T-cell (primary cell): ENCODE data around the gene CEMIP. TPM values are rescaled to one million over a fixed set of nuclear protein-coding genes. Genes with fewer than 3 reads are reported as not detected.

Experiments used
- ATAC-seq, 4 experiments: fragments of 200-7000 bp in 3 of 4; fragments of 150-1000 bp in 1 of 4; cut with Tn5 transposase; replicated peaks in 1 of 4; 1 replicate in 3 of 4; 2 replicates in 1 of 4; pipeline ENCODE4 v1.10.0; 2021; ENCODE audit warnings: moderate library complexity in 3 of 4, mild to moderate bottlenecking in 2 of 4, moderate number of reproducible peaks in 1 of 4
- CTCF ChIA-PET, 2 donors: fragments of 300-600 bp; sonication (Branson Sonifier 250); formaldehyde crosslinking; loops; one replicate each; lab custom pipeline; 2022; ENCODE audit warnings: antibody characterized with exemption in 2 of 2; lab: Charles Lee
- POLR2A ChIA-PET, 2 donors: fragments of 300-600 bp; sonication (Branson Sonifier 250); formaldehyde crosslinking; loops; one replicate each; lab custom pipeline; 2022; ENCODE audit warnings: antibody characterized with exemption in 2 of 2; lab: Charles Lee
- DNase-seq, 35 experiments: peaks; one replicate each; pipeline versions ENCODE4 v3.0.0 to v3.0.0-alpha.2; 2013 to 2023
- H3K27ac ChIP-seq: one replicate; pipeline ENCODE4 v1.5.1; 2013; ENCODE audit warnings: low read length
- H3K27me3 ChIP-seq, 2 experiments: replicated peaks in 1 of 2; 1 replicate in 1 of 2; 2 replicates in 1 of 2; pipeline versions ENCODE4 v1.6.1 to v1.7.0; 2013; ENCODE audit warnings: low read length in 1 of 2, mixed read lengths in 1 of 2; ENCODE audit not compliant: control insufficient read depth in 2 of 2, insufficient read depth in 2 of 2; ENCODE audit errors: extremely low read depth in 1 of 2
- H3K36me3 ChIP-seq, 2 donors: 1 replicate in 1 of 2; 2 replicates in 1 of 2; pipeline versions ENCODE4 v1.6.1 to v1.7.0; 2013; ENCODE audit warnings: low read length in 1 of 2; ENCODE audit not compliant: control insufficient read depth in 2 of 2, insufficient read depth in 1 of 2; ENCODE audit errors: extremely low read depth in 1 of 2
- H3K4me1 ChIP-seq, 2 experiments: 1 replicate in 1 of 2; 2 replicates in 1 of 2; pipeline versions ENCODE4 v1.6.1 to v1.7.0; 2013; ENCODE audit warnings: low read length in 2 of 2, mixed read lengths in 1 of 2; ENCODE audit not compliant: insufficient read depth in 2 of 2, control insufficient read depth in 1 of 2; ENCODE audit errors: extremely low read depth in 1 of 2
- H3K4me3 ChIP-seq, 2 donors: 1 replicate in 1 of 2; 2 replicates in 1 of 2; pipeline versions ENCODE4 v1.5.1 to v1.7.0; 2013; ENCODE audit warnings: mild to moderate bottlenecking in 2 of 2, low read length in 1 of 2, moderate library complexity in 1 of 2; ENCODE audit not compliant: control insufficient read depth in 1 of 2; ENCODE audit errors: extremely low read depth in 1 of 2
- H3K9me3 ChIP-seq: 2 replicates; pipeline ENCODE4 v1.7.0; 2013
- H3K27ac Mint-ChIP-seq, 2 donors: one replicate each; pipeline ENCODE4 v1.8.0; 2020 to 2021; ENCODE audit warnings: mild to moderate bottlenecking in 2 of 2, mixed read lengths in 2 of 2
- H3K27me3 Mint-ChIP-seq, 2 donors: one replicate each; pipeline ENCODE4 v1.8.0; 2021 to 2022; ENCODE audit warnings: mixed read lengths in 2 of 2
- H3K36me3 Mint-ChIP-seq: one replicate; pipeline ENCODE4 v1.8.0; 2021; ENCODE audit warnings: mixed read lengths
- H3K4me1 Mint-ChIP-seq, 3 donors: one replicate each; pipeline ENCODE4 v1.8.0; 2020 to 2022; ENCODE audit warnings: mixed read lengths in 3 of 3, mild to moderate bottlenecking in 1 of 3
- H3K4me3 Mint-ChIP-seq, 3 donors: one replicate each; pipeline ENCODE4 v1.8.0; 2020 to 2022; ENCODE audit warnings: mild to moderate bottlenecking in 3 of 3, mixed read lengths in 3 of 3, moderate library complexity in 3 of 3
- H3K9me3 Mint-ChIP-seq, 3 donors: one replicate each; pipeline ENCODE4 v1.8.0; 2020 to 2022; ENCODE audit warnings: mixed read lengths in 3 of 3
- WGBS: methylation state at CpG from one replicate; pipeline ENCODE4 v1.1.5; 2013; ENCODE audit warnings: missing lambda C conversion rate; ENCODE audit not compliant: insufficient coverage; 5-methylcytosine and 5-hydroxymethylcytosine counted together
- total RNA-seq, 35 experiments: library from RNA in 6 of 35; stranded (reverse) in 6 of 35; fragments of 120-200 nt in 1 of 35; gene quantifications; one replicate each; pipeline versions ENCODE4 v1.2.1 to v1.2.4 and lab custom pipeline; 2013 to 2026

Gene CEMIP
- total RNA-seq, 5 donors from 2014 or later (not counting 1 experiment from before 2014, with no cell fraction given), result 0.63 to 1.2 (median 1.2) TPM; not detected in 2

DNA sequence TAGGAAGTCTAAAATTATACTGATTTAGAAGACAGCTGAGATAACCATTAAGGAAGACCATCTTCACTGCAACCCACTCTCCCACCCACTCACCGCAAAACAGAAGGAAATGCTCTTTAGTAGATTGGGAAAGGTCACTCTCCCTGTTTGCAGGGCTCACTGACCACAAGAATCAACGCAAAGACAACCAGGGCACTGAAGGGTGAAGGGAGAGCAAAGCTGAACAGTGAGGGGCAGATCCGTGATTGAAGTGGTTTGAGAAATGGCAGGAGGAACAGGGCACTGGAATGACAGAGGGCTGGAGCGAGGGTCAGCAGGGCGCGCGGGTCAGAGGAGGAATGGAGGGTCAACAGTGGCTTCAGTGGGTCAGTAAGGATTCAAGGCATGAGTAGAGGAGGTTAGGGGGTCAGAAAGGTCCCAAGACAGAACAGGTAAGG lies 209.9 kb downstream of the CEMIP start:
- ATAC-seq, result no peak
- peak overlapping the region; percentile 94 to 97 for H3K4me3 ChIP-seq
- peaks cover 0 to 3% of the 10 kb centered on the region in 2 donors for H3K36me3 ChIP-seq
- H3K27me3 ChIP-seq, result no peaks in the 10 kb centered on the region
- H3K27ac Mint-ChIP-seq, result peak overlapping the region; percentile 98
- 0% methylated on average over 6 of the region's 7 CpGs for WGBS
- H3K9me3 Mint-ChIP-seq, result no peaks in the 10 kb centered on the region
- H3K9me3 ChIP-seq, result no peaks in the 10 kb centered on the region
- no peaks in the 10 kb centered on the region for H3K27me3 Mint-ChIP-seq
- ChIA-PET POLR2A (interaction anchor here in 1 of 2 donors (0.8 kb wide), 1 partner anchor 18 kb away, joined by 5 read pairs; no protein-coding TSS in a partner anchor), CTCF (no interaction called here)
- peaks cover 30 to 36% of the 10 kb centered on the region in 2 experiments for H3K4me1 ChIP-seq
- H3K4me1 Mint-ChIP-seq, result peaks cover 68 to 74% (median 74%) of the 10 kb centered on the region in 3 donors
- no peak for DNase-seq
- peak overlapping the region; percentile 84 for H3K27ac ChIP-seq
- H3K36me3 Mint-ChIP-seq, result peaks cover 12% of the 10 kb centered on the region
- H3K4me3 Mint-ChIP-seq, result peak overlapping the region; percentile 92 to 99 (median 98)

DNA sequence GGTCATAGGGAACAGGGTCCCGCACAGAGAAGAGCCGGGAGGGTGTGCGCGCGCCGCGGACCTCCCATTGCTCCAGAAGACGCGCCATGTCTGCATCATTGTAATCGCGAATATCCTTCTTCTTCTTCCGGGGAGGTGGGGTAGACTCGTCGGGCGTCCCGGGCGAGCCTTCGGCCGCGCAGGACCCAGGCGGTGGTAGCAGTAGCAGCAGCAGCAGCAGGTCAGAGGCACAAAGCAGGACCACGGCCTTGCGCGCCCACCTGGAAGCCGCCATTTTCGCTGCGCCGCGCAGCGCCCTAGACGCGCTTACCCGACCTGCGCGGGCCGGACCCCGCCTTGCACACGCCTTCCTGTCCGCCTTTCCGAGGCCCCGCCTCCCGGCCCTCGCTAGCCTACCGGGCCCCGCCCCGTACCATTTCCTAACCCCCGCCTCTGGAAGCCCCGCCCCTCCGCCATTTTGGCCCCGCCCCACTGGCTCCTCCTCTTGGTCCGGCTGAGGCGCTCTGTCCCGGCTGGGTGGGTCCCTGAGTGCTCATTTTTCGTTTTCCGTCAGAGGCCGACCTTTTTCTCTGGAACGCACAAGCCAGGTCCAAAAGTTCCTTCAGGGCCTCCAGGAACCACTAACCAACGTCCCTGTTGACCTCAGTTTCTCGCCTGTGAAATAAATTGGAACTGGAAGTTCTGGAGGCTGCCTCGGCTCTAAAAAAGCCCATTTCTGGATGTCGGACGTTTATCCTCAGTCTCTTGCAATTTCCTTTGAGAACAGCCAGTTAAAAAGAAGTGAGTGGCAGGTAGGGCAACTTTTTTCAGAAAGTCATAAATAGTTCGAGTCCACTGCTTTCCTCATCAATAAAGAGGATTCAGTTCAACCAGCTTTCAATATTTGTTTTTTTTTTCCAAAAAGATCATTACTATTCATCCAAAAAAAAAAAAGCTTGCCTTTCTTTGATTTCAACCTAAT lies 210.6 kb downstream of the CEMIP start, which contains the start of gene MESD:
Gene MESD, minus strand, starts transcription at position 302 of the 961 bp plus-strand sequence. Its CDS starts 28 bp downstream, at position 274.
- peak within 1 kb of the TSS; percentile 92 to 99 (median 98) for H3K4me3 Mint-ChIP-seq
- peaks cover 62 to 68% (median 67%) of the 10 kb centered on the region in 3 donors for H3K4me1 Mint-ChIP-seq
- H3K9me3 ChIP-seq, result no peaks in the 10 kb centered on the region
- DNase-seq, result peak; percentile 88 to 98 (median 95)
- ChIA-PET CTCF (interaction anchor here (0.6 to 1.0 kb wide), 5 partner anchors 9 to 333 kb away, joined by 3 to 6 read pairs (median 4); no protein-coding TSS in a partner anchor), POLR2A (interaction anchor here (0.6 to 1.5 kb wide), 4 partner anchors 10 to 307 kb away, joined by 4 to 5 read pairs (median 4); no protein-coding TSS in a partner anchor)
- H3K4me1 ChIP-seq, result peaks cover 30 to 36% of the 10 kb centered on the region in 2 experiments
- 0% methylated on average over 54 of the region's 63 CpGs for WGBS
- H3K27ac Mint-ChIP-seq, result peak within 1 kb of the TSS; percentile 98
- H3K4me3 ChIP-seq, result peak within 1 kb of the TSS; percentile 94 to 97
- peak within 1 kb of the TSS; percentile 84 for H3K27ac ChIP-seq
- H3K36me3 Mint-ChIP-seq, result peaks cover 7% of the 10 kb centered on the region
- no peaks in the 10 kb centered on the region for H3K9me3 Mint-ChIP-seq
- no peaks in the 10 kb centered on the region for H3K27me3 Mint-ChIP-seq
- H3K36me3 ChIP-seq, result peaks cover 0 to 3% of the 10 kb centered on the region in 2 donors
- no peaks in the 10 kb centered on the region for H3K27me3 ChIP-seq
- ATAC-seq, result peak; percentile 99 to 100 (median 100)

DNA sequence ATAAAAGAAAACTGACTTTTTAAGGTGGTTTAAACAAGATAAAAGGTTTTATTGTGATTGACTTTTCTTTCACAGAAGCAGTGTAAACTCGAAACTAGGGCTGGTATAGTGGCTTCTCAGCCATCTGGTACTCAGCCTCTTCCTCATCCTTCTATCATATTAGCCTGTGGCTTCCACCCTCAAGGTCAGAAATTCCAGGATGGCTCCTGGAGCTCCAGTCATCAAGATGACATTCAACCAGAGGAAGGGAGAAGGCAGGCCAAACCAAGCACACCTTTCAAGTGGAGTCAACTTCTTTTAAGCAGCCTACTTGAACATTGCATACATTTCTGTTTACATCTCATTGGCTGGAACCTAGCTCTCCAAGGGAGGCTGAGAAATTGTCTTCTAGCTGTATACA lies 211.8 kb downstream of the CEMIP start:
- peak overlapping the region in 1 of 3 donors; percentile 15 for H3K4me3 Mint-ChIP-seq
- POLR2A ChIA-PET, result interaction anchor here in 1 of 2 donors (1.5 kb wide), 1 partner anchor 11 kb away, joined by 4 read pairs; no protein-coding TSS in a partner anchor
- no peak overlapping the region for H3K4me3 ChIP-seq

DNA sequence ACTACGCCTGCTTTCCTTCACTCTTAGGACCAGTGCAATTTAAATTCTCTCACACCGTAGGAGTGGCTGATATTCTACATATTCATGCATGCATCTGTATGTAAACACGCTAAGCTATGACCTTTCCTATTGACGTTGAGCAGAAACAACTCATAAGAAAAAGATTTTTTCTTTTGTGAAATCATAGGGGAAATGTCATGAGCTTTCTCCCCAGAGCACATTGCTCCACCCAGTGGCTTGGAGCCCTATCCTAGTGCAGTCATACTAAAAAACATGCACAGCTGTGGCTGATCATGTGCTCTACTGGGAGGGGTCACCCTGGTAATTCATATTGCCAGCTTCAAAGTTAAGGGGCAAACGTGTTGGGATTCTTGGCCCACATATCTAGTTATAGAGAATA lies 212.3 kb downstream of the CEMIP start:
- Histone ChIP-seq H3K4me1 (peaks cover 30 to 36% of the 10 kb centered on the region in 2 experiments), H3K9me3 (no peaks in the 10 kb centered on the region), H3K27ac (no peak overlapping the region), H3K27me3 (no peaks in the 10 kb centered on the region), H3K4me3 (no peak overlapping the region), H3K36me3 (no peaks in the 10 kb centered on the region)
- peak in 1 of 4 experiments; percentile 19 for ATAC-seq
- Mint-ChIP-seq H3K36me3 (peaks cover 7% of the 10 kb centered on the region), H3K27me3 (no peaks in the 10 kb centered on the region), H3K9me3 (no peaks in the 10 kb centered on the region), H3K4me3 (peak overlapping the region in 1 of 3 donors; percentile 15), H3K27ac (peak overlapping the region; percentile 50 to 56), H3K4me1 (peaks cover 54 to 60% (median 54%) of the 10 kb centered on the region in 3 donors)
- DNase-seq, result peak in 4 of 35 experiments; percentile 12 to 30 (median 20)
- POLR2A ChIA-PET, result no interaction called here
- CTCF ChIA-PET, result interaction anchor here in 1 of 2 donors (0.6 to 1.5 kb wide), 2 partner anchors 10 to 15 kb away, joined by 3 to 6 read pairs; no protein-coding TSS in a partner anchor
- WGBS, result no CpG with 5 or more reads among the region's 5 CpGs

More for the DNA sequence above, 211.8 kb downstream of the CEMIP start:
- Mint-ChIP-seq H3K27ac (peak overlapping the region; percentile 50 to 56), H3K36me3 (peaks cover 7% of the 10 kb centered on the region), H3K27me3 (no peaks in the 10 kb centered on the region), H3K9me3 (no peaks in the 10 kb centered on the region), H3K4me1 (peaks cover 54 to 61% (median 57%) of the 10 kb centered on the region in 3 donors)
- DNase-seq (no peak), ATAC-seq (no peak)
- Histone ChIP-seq H3K9me3 (no peaks in the 10 kb centered on the region), H3K27me3 (no peaks in the 10 kb centered on the region), H3K36me3 (peaks cover 0 to 2% of the 10 kb centered on the region in 2 donors), H3K4me1 (peaks cover 30 to 36% of the 10 kb centered on the region in 2 experiments), H3K27ac (no peak overlapping the region)
- CTCF ChIA-PET, result interaction anchor here in 1 of 2 donors (1.0 to 1.5 kb wide), 2 partner anchors 14 to 106 kb away, joined by 3 to 6 read pairs; no protein-coding TSS in a partner anchor
- no CpG with 5 or more reads among the region's 1 CpG for WGBS

DNA sequence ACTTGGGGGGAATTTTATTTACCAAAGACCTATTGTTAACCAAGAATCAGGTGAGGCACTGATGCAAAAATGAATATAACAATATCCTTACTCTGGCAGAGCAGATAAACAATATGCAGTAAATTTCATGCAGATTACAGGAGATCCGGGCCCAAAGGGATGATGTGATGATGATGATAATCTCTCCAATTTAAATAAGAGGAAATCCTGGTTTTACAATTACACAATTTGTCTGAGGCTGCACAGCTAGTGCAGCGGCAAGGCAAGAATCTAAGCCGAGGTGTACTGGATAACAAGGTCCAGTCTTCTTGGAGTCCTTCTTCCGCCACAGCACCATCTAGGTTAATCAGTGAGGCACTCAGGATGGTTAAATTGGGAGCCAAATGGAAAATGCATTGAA lies 212.8 kb downstream of the CEMIP start:
- no peaks in the 10 kb centered on the region for H3K27me3 Mint-ChIP-seq
- POLR2A ChIA-PET, result interaction anchor here in 1 of 2 donors (0.6 kb wide), 1 partner anchor 15 kb away, joined by 6 read pairs; no protein-coding TSS in a partner anchor
- 100% methylated on average over 2 of the region's 4 CpGs for WGBS
- H3K36me3 Mint-ChIP-seq, result peaks cover 7% of the 10 kb centered on the region
- no peak for ATAC-seq
- no peak overlapping the region for H3K4me3 ChIP-seq
- no peak for DNase-seq
- peaks cover 48 to 54% (median 48%) of the 10 kb centered on the region in 3 donors for H3K4me1 Mint-ChIP-seq
- H3K9me3 Mint-ChIP-seq, result no peaks in the 10 kb centered on the region
- peak overlapping the region in 1 of 2 donors; percentile 50 for H3K27ac Mint-ChIP-seq
- CTCF ChIA-PET, result interaction anchor here in 1 of 2 donors (0.6 to 1.5 kb wide), 2 partner anchors 10 to 15 kb away, joined by 3 to 6 read pairs; no protein-coding TSS in a partner anchor
- H3K27me3 ChIP-seq, result no peaks in the 10 kb centered on the region
- H3K4me3 Mint-ChIP-seq, result no peak overlapping the region
- H3K27ac ChIP-seq, result no peak overlapping the region
- H3K9me3 ChIP-seq, result no peaks in the 10 kb centered on the region
- peaks cover 30 to 31% of the 10 kb centered on the region in 2 experiments for H3K4me1 ChIP-seq
- H3K36me3 ChIP-seq, result no peaks in the 10 kb centered on the region
